CD4-positive, alpha-beta T cell treated with Interleukin-2 at 100 ng/mL for 4 hours (primary cell): ENCODE measurements around the gene SRP72.
"Not testable (repeated sequence)": the region's sequence is repeated elsewhere in the genome, so short reads cannot be mapped to it uniquely, and the experiment has no call there.

ENCODE experiments used
- DNase-seq: peaks from one replicate; pipeline ENCODE4 v3.0.0-alpha.2; 2020; ENCODE audit warnings: low spot score

The SRP72 gene, protein sequence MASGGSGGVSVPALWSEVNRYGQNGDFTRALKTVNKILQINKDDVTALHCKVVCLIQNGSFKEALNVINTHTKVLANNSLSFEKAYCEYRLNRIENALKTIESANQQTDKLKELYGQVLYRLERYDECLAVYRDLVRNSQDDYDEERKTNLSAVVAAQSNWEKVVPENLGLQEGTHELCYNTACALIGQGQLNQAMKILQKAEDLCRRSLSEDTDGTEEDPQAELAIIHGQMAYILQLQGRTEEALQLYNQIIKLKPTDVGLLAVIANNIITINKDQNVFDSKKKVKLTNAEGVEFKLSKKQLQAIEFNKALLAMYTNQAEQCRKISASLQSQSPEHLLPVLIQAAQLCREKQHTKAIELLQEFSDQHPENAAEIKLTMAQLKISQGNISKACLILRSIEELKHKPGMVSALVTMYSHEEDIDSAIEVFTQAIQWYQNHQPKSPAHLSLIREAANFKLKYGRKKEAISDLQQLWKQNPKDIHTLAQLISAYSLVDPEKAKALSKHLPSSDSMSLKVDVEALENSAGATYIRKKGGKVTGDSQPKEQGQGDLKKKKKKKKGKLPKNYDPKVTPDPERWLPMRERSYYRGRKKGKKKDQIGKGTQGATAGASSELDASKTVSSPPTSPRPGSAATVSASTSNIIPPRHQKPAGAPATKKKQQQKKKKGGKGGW

DNA sequence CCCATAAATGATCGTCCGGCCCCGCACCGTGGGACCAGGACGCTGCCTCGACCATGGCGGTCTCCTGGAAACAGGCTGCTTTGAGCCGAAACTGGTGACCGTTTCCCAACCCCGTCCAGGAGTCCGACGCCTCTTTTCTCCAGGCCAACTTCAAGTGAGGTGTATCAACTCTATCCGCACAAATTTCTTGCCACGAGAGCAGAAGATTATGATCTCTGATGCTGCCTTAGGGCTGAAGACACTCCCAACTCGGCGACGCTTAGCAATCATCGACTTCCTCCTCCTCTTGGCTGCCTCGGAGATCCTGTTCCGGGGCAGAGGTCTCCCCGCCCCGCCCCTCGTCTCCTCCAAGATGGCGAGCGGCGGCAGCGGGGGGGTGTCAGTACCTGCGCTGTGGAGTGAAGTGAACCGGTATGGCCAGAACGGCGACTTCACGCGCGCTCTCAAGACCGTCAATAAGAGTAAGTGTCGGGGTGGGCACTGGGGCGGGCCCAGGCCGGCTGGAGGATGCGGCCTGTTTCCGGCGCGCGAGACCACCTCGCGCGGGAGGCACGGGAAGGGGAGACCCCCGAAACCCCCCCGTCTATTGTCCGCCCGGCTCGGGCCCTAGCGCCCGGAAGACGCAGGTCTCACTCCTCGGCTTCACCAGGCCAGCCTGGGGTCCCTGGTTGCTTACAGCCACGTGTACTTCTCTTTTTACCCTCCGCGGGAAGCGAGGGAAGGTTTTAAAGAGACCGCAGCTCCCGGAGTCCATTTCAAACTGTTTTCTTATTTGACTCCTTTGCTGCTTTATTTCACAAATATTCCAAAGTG lies at the start of gene SRP72:
Gene SRP72 (plus strand): TSS at position 334 of the 813 bp plus-strand sequence. CDS start 19 bp downstream, at position 353.
- DNase-seq: peak; percentile 90

DNA sequence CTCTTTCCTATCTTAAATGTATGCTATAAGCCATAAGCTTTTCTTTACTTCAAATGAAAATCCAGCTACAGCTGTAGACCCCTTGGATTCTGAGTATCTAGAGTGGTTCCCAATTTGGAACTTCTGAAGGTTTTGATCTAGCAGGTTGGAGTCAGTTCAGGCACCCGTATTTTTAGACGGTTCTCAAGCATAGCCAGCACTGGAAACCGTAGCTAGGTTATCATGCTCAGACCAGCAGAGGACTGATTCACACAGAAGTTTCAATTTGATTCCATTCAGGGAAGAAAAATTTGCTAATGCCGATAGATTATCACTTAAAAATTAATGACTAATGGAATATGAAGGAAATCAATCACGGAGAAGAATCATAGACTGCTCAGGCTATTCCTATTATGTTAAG lies 43.2 kb upstream of the SRP72 start:
- no peak for DNase-seq

DNA sequence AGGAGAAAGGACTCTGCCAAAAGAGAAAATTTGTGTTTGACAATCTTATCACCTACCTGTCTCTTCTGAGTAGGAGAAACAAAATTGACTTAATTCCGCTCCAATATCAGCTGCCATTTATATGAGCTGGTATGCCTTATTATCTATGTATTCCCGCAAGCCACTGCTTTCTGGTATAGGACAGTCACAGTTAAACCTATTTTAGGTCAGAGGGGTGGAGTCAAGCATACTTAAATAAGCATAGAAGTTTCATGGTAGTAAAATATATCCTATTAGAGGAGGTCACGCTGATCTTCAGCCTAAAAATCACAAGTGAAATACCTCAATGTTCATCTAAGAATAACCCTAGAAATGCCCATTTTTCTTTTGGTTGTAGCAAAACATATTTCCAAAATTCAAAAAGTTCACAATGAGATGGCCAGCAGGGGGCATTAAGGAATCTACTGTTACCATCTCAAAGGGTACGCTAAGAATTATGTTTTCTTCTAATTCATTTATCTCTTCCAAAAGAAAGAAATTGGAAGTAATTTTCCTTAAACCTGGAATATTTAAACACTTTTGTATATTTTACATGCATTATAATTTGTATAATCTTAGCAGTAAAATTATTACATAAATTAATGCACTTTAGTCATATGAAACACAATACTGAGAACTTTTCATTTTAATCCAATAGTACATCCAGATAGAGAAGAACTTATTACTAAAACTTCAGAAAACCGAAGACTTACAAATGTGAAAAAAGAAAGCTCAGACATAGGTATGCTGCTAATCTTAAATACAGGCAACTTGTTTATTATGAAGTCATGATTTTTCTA lies 42.5 kb upstream of the SRP72 start:
- DNase-seq: peak; percentile 65

DNA sequence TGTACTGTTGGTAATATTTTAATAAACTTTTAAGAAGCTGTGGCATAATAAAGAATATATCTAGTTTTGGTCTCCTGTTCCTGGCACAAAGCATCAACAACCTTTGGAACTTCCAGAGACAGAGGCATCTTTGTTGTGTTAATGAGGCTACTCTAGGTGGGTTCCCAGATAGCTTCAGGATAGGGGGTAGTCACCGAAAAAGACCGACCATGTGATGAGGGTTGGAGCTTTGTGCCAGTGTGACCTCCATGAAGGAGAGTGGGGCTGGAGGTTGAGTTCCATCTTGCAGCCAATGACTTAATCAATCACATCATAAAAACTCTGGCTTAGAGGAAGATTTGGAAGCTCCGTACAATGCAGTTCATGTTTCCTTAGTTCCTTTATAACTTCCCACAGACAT lies 41.9 kb upstream of the SRP72 start:
- no peak for DNase-seq

DNA sequence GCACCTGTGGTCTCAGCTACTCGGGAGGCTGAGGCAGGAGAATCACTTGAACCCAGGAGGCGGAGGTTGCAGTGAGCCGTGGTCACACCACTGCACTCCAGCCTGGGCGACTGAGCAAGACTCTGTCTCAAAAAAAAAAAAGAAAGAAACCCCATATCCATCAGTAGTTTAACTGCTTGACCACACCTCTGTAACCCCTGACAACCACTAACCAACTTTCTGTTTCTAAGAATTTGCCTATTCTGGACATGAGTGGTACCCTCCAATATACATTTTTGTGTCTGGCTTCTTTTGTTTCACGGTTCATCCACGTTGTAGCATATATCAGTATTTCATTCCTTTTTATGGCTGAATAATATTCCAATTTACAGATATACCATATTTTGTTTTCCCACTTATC lies 41.1 kb upstream of the SRP72 start:
- no peak for DNase-seq

DNA sequence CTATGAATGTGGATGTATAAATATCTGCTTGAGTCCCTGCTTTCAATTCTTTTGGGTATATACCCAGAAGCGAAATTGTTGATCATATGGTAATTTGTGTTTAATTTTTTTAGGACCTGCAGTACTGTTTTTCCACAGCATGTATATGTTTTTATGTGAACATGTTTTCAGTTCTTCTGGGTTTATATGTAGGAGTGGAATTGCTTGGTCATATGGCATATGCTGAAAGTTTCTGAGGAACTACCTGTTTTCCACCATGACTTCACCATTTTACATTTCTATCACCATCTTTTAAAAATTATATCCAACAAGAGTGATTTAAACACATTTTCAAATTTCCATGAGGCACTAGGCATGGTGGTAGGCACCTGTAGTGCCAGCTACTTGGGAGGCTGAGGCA lies 40.2 kb upstream of the SRP72 start:
- no peak for DNase-seq

DNA sequence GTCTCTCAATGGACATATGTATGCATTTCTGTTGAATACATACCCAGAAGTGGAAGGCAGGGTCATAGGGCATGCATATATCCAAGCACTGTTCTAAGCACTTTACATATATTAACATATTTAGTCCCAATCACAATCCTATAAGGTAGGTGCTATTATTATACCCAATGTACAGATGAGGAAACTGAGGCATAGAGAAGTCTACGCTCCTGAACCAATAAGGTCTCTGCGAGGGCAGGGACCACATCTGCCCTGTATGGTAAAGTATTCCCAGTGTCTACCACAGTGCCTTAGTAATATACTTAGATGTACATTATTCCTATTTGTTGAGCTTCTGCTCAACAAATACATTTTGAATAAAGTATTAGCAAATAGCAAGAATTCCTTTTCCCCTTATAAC lies 37.2 kb upstream of the SRP72 start:
- no peak for DNase-seq

DNA sequence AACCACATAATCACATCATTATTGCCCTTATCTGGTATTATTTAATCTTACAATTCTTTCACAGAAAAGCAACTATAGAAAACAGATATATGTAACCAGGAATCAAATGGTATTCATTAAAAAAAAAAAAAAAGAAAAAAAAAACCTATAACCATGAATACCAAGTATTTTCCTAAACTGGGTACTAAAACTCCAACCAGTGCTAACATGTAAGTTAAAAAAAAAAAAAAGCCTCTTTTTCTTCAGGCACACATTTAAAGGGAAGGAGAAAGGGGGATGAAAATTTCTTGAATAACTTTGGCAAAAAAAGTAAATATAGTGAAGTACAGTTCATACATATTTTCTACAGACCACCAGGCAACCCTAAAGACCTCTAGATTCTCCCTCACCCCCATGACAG lies 34.1 kb upstream of the SRP72 start:
- DNase-seq: no peak

DNA sequence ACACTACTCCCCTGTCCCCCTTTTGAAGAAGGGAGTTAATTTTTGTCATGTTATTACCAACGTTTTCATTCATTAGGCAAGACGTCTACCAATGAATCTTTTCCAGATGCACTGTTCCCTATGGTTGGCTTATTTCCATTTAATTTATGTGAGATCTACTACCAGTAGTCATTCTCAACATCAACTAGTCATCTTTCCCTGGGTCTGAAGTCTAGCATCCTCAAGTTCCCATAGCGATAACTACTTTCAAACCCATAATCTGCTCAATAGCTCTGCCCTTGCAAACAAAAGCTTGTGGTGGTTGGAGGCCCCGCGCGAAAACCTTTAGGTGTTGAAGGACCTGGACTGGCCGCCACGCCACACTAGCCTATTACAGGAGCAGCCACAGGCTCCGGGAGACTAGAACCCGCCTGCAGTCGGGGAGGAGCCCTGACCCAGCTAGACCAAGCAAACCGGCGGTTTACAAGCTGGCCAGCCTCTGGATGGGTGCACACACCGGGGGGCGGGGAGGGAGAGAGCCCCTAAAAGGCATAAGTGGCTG lies 32.7 kb upstream of the SRP72 start:
- peak; percentile 11 for DNase-seq

DNA sequence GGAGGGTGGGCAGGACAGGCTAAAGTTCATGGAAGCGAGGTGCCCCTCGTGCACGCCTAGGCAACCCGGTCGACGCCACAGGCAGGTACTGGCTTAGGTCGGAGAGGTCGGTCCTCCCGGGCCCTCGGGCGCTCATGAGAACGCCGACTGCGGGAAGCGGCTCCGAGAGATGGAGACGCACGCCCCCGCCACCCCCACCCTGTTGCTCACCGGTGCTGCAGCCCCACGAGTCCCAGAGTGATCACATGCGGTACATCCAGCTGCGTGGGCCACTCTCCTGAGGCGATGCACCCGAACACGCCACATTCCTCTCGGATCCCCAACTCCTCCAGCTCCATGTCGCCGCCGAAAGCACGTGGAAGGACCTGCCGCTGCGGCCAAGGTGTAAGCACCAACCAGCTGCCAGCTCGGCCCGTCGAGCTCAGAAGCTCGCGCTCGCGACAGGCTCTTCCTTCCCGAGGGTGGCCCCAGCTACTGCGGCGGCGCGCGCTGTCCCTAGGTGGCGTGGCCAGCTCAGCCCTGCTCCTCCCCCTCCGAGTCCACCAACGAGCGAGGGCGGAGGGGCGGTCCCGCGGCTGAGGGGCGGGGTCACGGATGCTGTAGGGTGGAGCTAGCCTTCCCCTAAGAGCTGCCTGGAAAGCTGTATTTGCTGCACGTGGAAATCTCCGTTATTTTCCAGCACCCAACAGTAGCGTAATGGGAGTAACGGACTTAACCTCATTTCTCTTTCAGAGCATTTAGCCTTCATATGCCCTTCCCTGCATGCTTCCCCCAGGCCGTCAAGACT lies 32.1 kb upstream of the SRP72 start, which contains the start of gene PPAT:
Gene PPAT (minus strand): TSS at position 476 of the 787 bp plus-strand sequence. CDS start 138 bp downstream, at position 338.
- DNase-seq: peak; percentile 98

DNA sequence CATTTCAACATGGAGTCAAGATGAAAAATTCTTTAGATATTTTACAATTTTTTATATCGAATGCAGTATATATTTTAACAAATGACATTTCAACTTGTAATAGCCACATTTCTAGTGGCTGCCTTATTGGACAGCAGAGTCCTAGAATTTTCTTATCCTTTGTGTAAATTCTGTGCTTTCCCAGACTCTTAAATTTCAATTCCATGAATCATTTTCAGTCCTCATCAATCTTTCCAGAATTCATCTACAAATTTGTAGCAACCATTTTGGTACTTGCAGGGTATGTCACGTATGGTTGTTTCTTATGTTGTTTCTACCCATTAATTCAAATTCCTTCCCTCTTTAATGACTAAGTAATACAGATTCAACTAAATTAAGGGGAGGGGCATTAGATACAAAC lies 28.7 kb upstream of the SRP72 start:
- DNase-seq: no peak

DNA sequence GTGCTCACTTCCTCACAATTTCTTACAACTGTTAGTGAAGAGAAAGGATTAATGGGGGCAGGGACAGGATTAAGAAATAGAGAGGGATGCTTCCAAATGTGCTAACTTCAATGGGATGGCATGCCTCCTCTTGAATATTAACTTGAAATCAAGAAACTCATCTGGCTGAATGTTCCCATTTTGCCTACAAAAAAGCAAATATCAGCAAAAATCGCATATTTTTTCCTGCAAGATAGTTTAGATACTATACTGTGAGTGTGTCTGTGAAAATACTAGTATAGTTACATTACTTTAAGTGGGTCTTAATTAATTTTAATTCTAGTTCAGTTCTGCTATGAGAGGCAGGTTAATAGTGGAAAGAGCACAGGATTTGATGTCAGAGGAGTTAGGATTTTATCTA lies 26.4 kb upstream of the SRP72 start:
- DNase-seq: no peak

DNA sequence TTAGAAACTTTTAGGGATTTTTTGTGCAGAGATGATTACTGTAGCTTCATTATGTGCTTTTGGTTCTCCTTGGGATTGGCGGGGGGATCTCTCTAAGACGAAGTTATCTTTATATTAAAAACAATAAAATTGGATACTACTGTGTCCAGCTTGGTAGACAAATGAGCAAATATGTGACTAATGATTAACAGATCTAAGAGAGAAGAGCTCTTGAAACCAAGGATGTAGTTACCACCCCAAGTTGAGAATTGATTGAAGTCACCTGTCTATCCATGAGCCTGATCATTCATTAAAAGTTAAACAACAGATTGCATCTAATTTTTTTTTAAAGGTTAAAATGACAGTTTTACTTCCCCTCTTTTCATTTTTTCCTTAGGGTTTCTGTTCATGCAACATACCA lies 22.7 kb upstream of the SRP72 start:
- no peak for DNase-seq

DNA sequence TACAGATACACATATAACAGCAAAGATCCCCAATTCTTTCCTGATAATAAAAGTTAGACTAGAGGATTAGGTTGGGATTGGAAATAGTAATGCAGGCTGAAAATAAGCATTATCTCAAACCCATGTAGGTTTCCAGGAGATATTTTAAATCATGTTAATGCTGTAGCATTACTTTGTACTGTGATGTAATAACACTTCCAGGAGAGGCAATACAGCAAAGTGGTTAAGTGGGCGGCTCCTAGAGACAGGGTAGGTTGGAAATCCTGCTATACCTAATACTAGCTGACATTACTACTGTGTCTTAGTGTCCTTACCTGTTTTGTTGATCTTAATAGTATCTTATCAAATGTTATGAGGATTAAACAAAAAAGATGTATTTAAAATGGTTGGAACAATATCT lies 21.7 kb upstream of the SRP72 start:
- DNase-seq: no peak

DNA sequence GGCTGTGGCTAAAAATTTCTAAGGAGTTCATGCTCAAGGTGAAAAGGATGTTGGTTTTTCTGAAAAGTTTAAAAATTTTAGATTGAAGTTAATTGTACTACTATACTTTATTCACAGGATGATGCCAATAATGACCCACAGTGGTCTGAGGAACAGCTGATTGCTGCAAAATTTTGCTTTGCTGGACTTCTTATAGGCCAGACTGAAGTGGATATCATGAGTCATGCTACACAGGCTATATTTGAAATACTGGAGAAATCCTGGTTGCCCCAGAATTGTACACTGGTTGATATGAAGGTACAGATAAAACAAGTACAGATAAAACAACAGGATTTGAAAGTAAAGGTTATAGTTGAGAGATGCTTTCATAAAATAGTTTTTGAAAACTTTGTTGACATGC lies 19.1 kb upstream of the SRP72 start:
- DNase-seq: no peak

DNA sequence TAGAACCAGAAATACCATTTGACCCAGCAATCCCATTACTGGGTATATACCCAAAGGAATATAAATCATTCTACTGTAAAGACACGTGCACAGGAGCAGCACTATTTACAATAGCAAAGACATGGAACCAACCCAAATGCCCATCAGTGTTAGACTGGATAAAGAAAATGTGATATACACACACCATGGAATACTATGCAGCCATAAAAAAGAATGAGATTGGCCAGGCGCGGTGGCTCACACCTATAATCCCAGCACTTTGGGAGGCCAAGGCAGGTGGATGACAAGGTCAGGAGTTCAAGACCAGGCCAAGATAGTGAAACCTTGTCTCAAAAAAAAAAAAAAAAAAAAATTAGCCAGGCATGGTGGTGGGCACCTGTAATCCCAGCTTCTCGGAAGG lies 17.9 kb upstream of the SRP72 start:
- not testable (repeated sequence) for DNase-seq

DNA sequence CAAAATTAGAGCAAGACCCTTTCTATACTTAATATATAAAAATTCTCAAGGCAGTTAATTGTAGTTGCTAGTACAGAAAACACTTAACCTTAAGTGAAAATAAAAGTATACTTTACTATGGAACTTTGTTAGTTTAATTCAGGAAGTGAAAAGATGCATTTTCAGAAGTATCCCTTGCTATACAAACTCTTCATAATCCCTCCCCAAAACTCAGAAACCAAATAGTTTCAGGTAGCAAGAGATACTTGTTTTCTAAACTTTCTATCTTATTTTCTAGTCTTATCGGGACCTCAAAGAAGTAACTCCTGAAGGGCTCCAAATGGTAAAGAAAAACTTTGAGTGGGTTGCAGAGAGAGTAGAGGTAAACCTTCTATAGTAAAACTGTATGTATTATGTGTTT lies 17.1 kb upstream of the SRP72 start:
- no peak for DNase-seq

DNA sequence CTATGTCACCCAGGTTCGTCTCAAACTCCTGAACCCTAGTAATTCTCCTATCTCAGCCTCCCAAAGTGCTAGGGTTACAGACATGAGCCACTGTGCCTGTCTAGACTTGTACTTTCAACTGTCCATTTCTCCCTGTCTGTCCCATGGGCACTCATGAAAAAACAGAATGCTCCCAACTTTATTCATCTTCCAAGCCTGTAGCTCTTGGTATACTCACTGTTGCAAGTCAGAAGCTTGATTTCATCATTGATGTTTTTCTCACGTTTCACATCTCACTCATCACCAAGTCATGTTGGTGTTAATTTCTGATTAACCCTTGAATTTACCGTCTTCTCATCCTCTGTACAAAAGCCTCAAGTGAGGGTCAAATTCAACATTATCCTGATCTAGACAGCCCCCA lies 7.3 kb upstream of the SRP72 start:
- DNase-seq: no peak

DNA sequence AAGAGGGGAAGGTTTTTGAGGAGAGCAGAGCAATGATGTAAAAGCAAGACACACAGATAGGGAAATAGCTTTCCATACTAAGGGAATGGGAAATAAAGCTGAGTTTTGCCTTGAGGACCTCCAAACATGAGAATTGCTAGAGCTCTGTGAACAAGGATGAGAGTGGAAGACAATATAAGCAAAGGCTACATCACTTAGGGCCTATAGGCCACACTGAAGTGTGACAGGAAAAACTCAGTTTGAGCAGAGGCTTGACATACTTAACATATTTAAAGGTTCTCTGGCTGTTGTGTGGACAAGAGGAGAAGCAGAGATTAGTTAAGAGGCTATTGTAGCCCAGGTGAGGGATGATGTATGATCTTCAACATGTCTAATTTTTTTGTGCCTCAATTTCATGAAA lies 5.3 kb upstream of the SRP72 start:
- no peak for DNase-seq

DNA sequence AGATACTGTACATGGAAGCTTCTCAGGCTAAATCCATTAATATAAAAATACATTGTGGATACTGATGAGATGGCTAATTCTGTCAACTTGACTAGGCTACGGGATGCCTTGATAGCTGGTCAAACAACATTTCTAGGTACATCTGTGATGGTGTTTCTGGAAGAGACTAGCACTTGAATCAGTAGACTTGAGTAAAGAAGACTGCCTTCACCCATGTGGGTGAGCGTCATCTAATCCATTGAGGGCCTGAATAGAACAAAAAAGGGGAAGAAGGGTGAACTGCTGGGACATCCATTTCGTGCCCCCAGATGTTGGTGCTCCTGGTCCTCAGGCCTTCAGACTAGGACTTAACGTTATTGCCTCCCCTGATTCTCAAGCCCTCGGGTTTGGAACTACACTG lies 3.7 kb upstream of the SRP72 start:
- DNase-seq: no peak

DNA sequence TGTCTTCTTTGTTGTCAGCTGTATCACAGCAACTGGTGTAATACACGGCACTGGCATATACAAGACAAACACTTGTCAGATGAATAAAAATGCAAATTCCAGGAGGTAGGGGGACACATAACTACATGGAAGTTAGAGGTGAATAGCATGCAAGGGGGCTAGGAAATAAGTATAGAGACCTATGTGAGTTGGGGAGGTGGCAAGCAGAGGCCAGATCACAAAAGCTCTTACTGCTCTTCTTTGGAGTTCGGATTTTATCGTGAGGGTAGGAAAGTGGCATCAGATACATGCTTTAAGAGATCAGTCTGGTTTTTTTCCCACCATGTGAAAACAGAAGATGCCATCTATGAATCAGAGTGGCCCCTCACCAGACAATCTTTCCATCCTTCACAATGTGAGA lies 2.8 kb upstream of the SRP72 start:
- no peak for DNase-seq
